Ascending aorta (tissue), 2 donors: ENCODE measurements around the gene RNF112. TPM values are rescaled to one million over a fixed set of nuclear protein-coding genes. Genes with fewer than 3 reads are reported as not detected.

Experiments
- DNase-seq, 2 donors: peaks; one replicate each; pipeline ENCODE4 v3.0.0-alpha.2; 2019; ENCODE audit warnings: low spot score in 2 of 2
- H3K27ac ChIP-seq, 2 donors: fragments of 200-600 bp; sonication (generic); one replicate each; pipeline ENCODE4 v1.5.1; 2016 to 2017; ENCODE audit warnings: mild to moderate bottlenecking in 1 of 2
- H3K27me3 ChIP-seq: fragments of 200-600 bp; sonication (generic); one replicate; pipeline ENCODE4 v1.5.1; 2017
- H3K36me3 ChIP-seq, 2 donors: fragments of 200-600 bp; sonication (generic); one replicate each; pipeline ENCODE4 v1.5.1; 2016
- H3K4me1 ChIP-seq, 2 donors: fragments of 200-600 bp; sonication (generic); one replicate each; pipeline ENCODE4 v1.5.1; 2016 to 2017; ENCODE audit warnings: mild to moderate bottlenecking in 1 of 2
- H3K4me3 ChIP-seq, 2 donors: fragments of 200-600 bp; sonication (generic); one replicate each; pipeline ENCODE4 v1.5.1; 2016 to 2017; ENCODE audit warnings: mild to moderate bottlenecking in 1 of 2
- H3K9me3 ChIP-seq, 2 donors: fragments of 200-600 bp; sonication (generic); one replicate each; pipeline ENCODE4 v1.5.1; 2016
- CTCF ChIP-seq, 3 experiments: fragments of 200-600 bp in 2 of 3; fragments of 450-650 bp in 1 of 3; sonication (generic) in 2 of 3; IDR thresholded peaks; one replicate each; pipeline ENCODE4 v1.5.1; 2016 to 2019; ENCODE audit warnings: antibody characterized with exemption in 3 of 3, mild to moderate bottlenecking in 1 of 3, moderate library complexity in 1 of 3
- intact Hi-C: fragments of 100-400 bp; cut with DNase I; formaldehyde crosslinking; loops from one replicate; pipeline ENCODE4 v1.15.1; 2023
- total RNA-seq: library from RNA; depleted of rRNA; stranded (reverse); fragments of >200 nt; gene quantifications from one replicate; pipeline ENCODE4 v1.1.0, GENCODE V29; 2016

The RNF112 gene
- total RNA-seq: 0.53 TPM

GRCh38 chr17:19410875-19411620 is at the start of gene RNF112:
RNF112 (plus strand) TSS chr17:19411232; CDS start chr17:19411409, 177 bp downstream.
- intact Hi-C loops: loop anchor here (5.0 kb wide), 1 partner anchor 49 kb away; the partner anchor contains the start of gene B9D1
- Histone ChIP-seq H3K27me3 (no peaks in the 10 kb centered on the region), H3K9me3 (no peaks in the 10 kb centered on the region), H3K27ac (no peak within 1 kb of the TSS), H3K36me3 (no peaks in the 10 kb centered on the region), H3K4me1 (peaks cover 0 to 3% of the 10 kb centered on the region in 2 donors), H3K4me3 (peak within 1 kb of the TSS; percentile 25 to 50)
- TF ChIP-seq CTCF (IDR thresholded peaks at IDR 0.05): peak in 2 of 3 experiments; percentile 20 to 39
- DNase-seq: no peak

DNA sequence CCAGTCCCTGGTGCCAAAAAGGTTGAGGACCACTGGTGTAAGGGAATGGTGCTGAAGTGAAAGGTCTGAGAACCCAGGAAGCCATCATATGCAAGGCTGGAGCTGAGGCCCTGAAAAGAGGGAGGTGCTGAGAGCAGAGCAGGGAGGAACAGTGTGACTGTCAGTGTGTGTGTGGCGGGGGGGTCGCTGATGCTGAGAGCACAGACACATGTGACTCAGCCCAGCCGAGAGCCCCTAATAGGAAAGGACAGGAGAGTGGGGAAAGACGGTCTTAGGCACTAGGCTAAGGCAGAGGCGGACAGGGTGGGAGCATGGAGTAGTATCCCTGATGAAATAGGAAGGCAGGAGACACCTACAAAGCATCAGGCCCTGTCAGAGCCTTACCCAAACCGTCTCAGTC is 49.7 kb upstream of the RNF112 start:
- H3K27me3 ChIP-seq: no peaks in the 10 kb centered on the region
- no peak for TF ChIP-seq CTCF (IDR thresholded peaks at IDR 0.05)
- H3K4me3 ChIP-seq: no peak overlapping the region
- no peaks in the 10 kb centered on the region for H3K9me3 ChIP-seq
- intact Hi-C loops: loop anchor here (5.0 kb wide), 2 partner anchors 51 to 286 kb away; partner anchors contain the start of genes ALDH3A2 and RNF112
- no peaks in the 10 kb centered on the region for H3K36me3 ChIP-seq
- no peak for DNase-seq
- H3K4me1 ChIP-seq: no peaks in the 10 kb centered on the region
- no peak overlapping the region for H3K27ac ChIP-seq

DNA sequence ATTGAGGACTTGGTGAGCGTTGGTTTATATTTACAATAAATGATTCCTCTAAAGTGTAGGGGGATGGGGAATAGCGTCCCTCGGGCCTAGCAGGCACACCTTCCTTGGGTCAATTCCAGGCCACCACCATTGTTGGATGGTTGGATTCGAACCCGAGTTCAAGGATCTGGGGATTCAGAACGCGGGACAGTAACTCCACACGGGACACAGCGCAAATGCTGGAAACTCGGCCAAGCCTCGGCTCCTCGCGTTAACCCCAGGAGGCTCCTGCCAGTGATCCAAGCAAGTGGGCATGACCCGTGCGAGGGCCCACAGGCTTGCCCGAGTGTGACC is 49.1 kb upstream of the RNF112 start:
- H3K27me3 ChIP-seq: no peaks in the 10 kb centered on the region
- no peaks in the 10 kb centered on the region for H3K9me3 ChIP-seq
- TF ChIP-seq CTCF (IDR thresholded peaks at IDR 0.05): no peak
- H3K36me3 ChIP-seq: no peaks in the 10 kb centered on the region
- H3K4me1 ChIP-seq: no peaks in the 10 kb centered on the region
- intact Hi-C loops: loop anchor here (1.0 to 5.0 kb wide), 5 partner anchors 15 to 405 kb away; partner anchors contain the start of genes ALDH3A2 and RNF112
- no peak for DNase-seq
- H3K27ac ChIP-seq: peak overlapping the region; percentile 55 to 86
- H3K4me3 ChIP-seq: peak overlapping the region; percentile 46 to 91

GRCh38 chr17:19362277-19363113 is 48.5 kb upstream of the RNF112 start, which contains the start of gene B9D1:
B9D1 (minus strand) TSS chr17:19362723; CDS start chr17:19362569, 154 bp downstream.
- Histone ChIP-seq H3K9me3 (no peaks in the 10 kb centered on the region), H3K4me3 (peak within 1 kb of the TSS; percentile 46 to 91), H3K27me3 (no peaks in the 10 kb centered on the region), H3K27ac (peak within 1 kb of the TSS; percentile 55 to 86), H3K36me3 (no peaks in the 10 kb centered on the region), H3K4me1 (no peaks in the 10 kb centered on the region)
- DNase-seq: peak; percentile 69 to 96
- intact Hi-C loops: loop anchor here (1.0 to 5.0 kb wide), 6 partner anchors 15 to 404 kb away; partner anchors contain the start of genes ALDH3A2 and RNF112
- TF ChIP-seq CTCF (IDR thresholded peaks at IDR 0.05): peak; percentile 95 to 100 (median 99)

- Histone ChIP-seq H3K27ac (peak overlapping the region; percentile 55 to 86), H3K4me3 (peak overlapping the region; percentile 46 to 91)
- intact Hi-C loops: loop anchor here (1.0 to 5.0 kb wide), 4 partner anchors 49 to 404 kb away; partner anchors contain the start of genes ALDH3A2 and RNF112
These were observed 48.0 kb upstream of the RNF112 start for GRCh38 chr17:19363114-19363438.

More at GRCh38 chr17:19363114-19363438, 48.0 kb upstream of the RNF112 start:
- H3K36me3 ChIP-seq: no peaks in the 10 kb centered on the region
- no peaks in the 10 kb centered on the region for H3K4me1 ChIP-seq
- H3K27me3 ChIP-seq: no peaks in the 10 kb centered on the region
- no peaks in the 10 kb centered on the region for H3K9me3 ChIP-seq
- no peak for DNase-seq
- TF ChIP-seq CTCF (IDR thresholded peaks at IDR 0.05): no peak
